GM12891 (cell line): ENCODE results near the gene RNF213.

ENCODE experiments used
- POLR2A ChIP-seq: IDR thresholded peaks from 2 replicates; pipeline ENCODE4 v1.6.1; 2011; ENCODE audit warnings: low read depth, low read length, control low read depth
- POLR2AphosphoS5 ChIP-seq: IDR thresholded peaks from 2 replicates; pipeline ENCODE4 v1.6.1; 2011; ENCODE audit warnings: low read depth, low read length, control low read depth
- TAF1 ChIP-seq: IDR thresholded peaks from 2 replicates; pipeline ENCODE4 v1.6.1; 2011; ENCODE audit warnings: low read depth, low read length, control low read depth

DNA sequence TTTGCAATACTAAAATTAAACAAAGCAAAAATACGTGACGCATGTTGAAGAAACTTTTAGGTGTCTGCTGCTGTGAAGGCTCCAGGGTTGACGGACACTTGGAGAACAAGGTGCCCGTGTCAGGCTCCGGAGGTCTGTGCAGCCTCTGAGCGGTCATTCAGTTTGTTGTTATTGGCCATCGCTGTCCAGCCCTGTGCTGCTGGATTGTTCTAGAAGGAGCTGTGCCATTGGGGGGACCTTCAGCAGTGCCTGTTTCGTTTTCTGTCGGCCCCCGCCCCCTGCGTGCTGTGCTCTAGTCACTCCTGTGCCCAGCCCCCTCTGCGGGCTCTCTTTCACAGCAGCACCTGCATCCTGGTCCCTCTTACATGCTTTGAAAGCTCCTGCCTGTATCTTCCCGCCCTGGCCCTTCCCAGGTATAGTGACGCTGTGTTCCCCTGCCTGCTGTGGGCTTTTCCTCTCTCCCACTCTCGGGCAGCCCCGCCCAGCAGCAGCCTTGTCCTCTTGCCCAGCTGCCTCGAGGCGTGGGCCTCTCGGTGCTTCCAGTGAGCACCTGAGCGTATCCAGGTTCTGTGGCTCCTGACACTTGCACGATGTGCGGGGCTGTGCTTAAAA is 50.7 kb downstream of the RNF213 start:
- TF ChIP-seq POLR2A, result no peak
- TF ChIP-seq POLR2AphosphoS5, result no peak
- no peak for TF ChIP-seq TAF1
